ENCODE results near the gene LAGE3. TPM values are rescaled to one million over a fixed set of nuclear protein-coding genes. Genes with fewer than 3 reads are reported as not detected.

LAGE3 gene
- total RNA-seq, 4 donors from 2014 or later = 10.2 to 18.9 (median 12.6) TPM

- Histone ChIP-seq H3K27ac (no peak overlapping the region), H3K9me3 (no peaks in the 10 kb centered on the region), H3K36me3 (no peaks in the 10 kb centered on the region), H3K4me1 (peaks cover 5 to 10% of the 10 kb centered on the region in 2 donors), H3K4me3 (replicated peaks in 1 of 3) (no peak overlapping the region), H3K27me3 (no peaks in the 10 kb centered on the region)
- TF ChIP-seq POLR2A (IDR thresholded peaks at IDR 0.05) = no peak
- TF ChIP-seq, protein P1, sequence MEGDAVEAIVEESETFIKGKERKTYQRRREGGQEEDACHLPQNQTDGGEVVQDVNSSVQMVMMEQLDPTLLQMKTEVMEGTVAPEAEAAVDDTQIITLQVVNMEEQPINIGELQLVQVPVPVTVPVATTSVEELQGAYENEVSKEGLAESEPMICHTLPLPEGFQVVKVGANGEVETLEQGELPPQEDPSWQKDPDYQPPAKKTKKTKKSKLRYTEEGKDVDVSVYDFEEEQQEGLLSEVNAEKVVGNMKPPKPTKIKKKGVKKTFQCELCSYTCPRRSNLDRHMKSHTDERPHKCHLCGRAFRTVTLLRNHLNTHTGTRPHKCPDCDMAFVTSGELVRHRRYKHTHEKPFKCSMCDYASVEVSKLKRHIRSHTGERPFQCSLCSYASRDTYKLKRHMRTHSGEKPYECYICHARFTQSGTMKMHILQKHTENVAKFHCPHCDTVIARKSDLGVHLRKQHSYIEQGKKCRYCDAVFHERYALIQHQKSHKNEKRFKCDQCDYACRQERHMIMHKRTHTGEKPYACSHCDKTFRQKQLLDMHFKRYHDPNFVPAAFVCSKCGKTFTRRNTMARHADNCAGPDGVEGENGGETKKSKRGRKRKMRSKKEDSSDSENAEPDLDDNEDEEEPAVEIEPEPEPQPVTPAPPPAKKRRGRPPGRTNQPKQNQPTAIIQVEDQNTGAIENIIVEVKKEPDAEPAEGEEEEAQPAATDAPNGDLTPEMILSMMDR (IDR thresholded peaks at IDR 0.05) = no peak
- DNase-seq = no peak
- intact Hi-C loops (cut with DNase I) = no loop called here
- 98% methylated on average over 2 of the region's 2 CpGs for WGBS, 2 donors
Observed at GRCh38 chrX:154513716-154514115, 34.6 kb upstream of the LAGE3 start.

DNA sequence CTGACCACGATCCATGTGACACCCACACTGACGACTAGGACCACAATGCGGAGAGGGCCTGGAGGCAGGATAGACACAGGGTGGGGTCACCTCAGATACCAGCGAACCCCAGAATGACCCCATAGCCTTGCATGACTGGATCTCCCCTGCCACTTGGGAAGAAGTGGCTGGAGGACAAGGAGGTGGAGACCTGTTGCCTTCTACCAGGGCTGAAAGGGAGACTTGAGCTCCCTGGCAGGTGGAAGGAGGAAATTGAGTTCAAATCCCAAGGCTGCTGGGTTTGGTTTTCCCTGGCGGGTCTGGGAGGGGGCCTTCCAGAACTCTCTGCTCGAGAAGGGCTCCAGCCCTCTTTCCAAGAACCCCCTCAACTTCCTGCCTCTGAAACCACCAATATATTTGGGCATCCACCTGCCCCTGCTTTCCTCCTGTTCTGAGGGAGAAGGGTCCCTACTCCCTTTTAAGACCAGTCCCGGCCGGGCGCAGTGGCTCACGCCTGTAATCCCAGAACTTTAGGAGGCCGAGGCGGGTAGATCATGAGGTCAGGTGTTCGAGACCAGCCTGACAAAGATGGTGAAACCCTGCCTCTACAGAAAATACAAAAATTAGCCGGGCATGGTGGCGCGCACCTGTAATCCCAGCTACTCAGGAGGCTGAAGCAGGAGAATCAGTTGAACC is 33.9 kb upstream of the LAGE3 start:
- intact Hi-C loops (cut with DNase I) = no loop called here
- Histone ChIP-seq H3K9me3 (no peaks in the 10 kb centered on the region), H3K27ac (no peak overlapping the region), H3K4me3 (replicated peaks in 1 of 3) (no peak overlapping the region), H3K36me3 (no peaks in the 10 kb centered on the region), H3K4me1 (peaks cover 5 to 10% of the 10 kb centered on the region in 2 donors), H3K27me3 (no peaks in the 10 kb centered on the region)
- no peak for TF ChIP-seq POLR2A (IDR thresholded peaks at IDR 0.05)
- TF ChIP-seq, protein P1 (IDR thresholded peaks at IDR 0.05) = no peak
- no peak for DNase-seq
- WGBS, 2 donors = 97% methylated on average over 11 to 15 of the region's 16 CpGs

GRCh38 chrX:154511761-154512160 is 32.7 kb upstream of the LAGE3 start:
- no peak for TF ChIP-seq POLR2A (IDR thresholded peaks at IDR 0.05)
- TF ChIP-seq, protein P1 (IDR thresholded peaks at IDR 0.05) = no peak
- H3K27ac ChIP-seq = no peak overlapping the region
- peaks cover 1 to 5% of the 10 kb centered on the region in 2 donors for H3K4me1 ChIP-seq
- no peaks in the 10 kb centered on the region for H3K27me3 ChIP-seq
- intact Hi-C loops (cut with DNase I) = no loop called here
- H3K4me3 ChIP-seq (replicated peaks in 1 of 3) = no peak overlapping the region
- no peak for DNase-seq
- no peaks in the 10 kb centered on the region for H3K9me3 ChIP-seq
- H3K36me3 ChIP-seq = peaks cover 3 to 6% of the 10 kb centered on the region in 2 donors
- WGBS, 2 donors = 73 to 90% methylated on average over 4 to 5 of the region's 12 CpGs

DNA sequence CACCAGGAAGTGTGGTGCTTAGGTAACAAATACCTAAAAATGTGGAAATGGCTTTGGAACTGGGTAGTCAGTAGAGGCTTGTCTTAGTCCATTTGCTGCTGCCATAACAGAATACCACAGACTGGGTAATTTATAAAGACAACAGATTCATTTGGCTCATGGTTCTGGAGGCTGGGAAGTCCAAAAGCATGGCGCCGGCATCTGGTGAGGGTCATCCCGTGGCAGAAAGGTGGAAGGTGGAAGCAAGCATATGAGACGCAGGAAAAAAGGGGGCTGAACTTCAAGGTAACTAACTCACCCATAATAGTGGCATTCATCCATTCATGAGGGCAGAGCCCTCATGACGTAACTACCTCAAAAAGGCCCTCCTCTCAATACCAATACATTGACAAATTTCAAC is 30.4 kb upstream of the LAGE3 start:
- H3K4me3 ChIP-seq (replicated peaks in 1 of 3) = no peak overlapping the region
- H3K4me1 ChIP-seq = no peaks in the 10 kb centered on the region
- no peaks in the 10 kb centered on the region for H3K9me3 ChIP-seq
- DNase-seq = no peak
- H3K36me3 ChIP-seq = peaks cover 3 to 6% of the 10 kb centered on the region in 2 donors
- 98 to 100% methylated on average over 5 of the region's 5 CpGs for WGBS, 2 donors
- TF ChIP-seq POLR2A (IDR thresholded peaks at IDR 0.05) = no peak
- TF ChIP-seq, protein P1 (IDR thresholded peaks at IDR 0.05) = no peak
- no peaks in the 10 kb centered on the region for H3K27me3 ChIP-seq
- intact Hi-C loops (cut with DNase I) = no loop called here
- H3K27ac ChIP-seq = no peak overlapping the region

DNA sequence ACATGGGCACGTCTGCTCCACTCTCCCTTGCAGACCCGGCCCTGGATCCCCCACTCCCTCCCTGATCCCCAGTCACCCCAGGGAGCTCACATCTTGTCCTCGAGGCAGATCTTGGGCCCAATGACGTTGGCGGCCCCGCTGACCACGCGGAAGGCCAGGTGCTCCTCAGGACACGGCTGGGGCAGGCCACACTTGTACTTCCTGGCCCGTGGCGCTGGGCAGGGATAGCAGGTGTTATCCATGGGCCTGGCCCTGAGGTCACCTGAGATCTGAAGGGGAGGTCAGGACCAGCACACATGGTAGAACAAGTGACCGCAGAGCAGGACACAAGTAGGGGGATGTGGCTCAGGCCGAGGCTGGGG is 29.3 kb upstream of the LAGE3 start:
- WGBS, 2 donors = 100% methylated on average over 1 of the region's 13 CpGs; no CpG with 5 or more reads in 1 of the 2 donors
- intact Hi-C loops (cut with DNase I) = no loop called here
- no peak for DNase-seq
- Histone ChIP-seq H3K4me1 (no peaks in the 10 kb centered on the region), H3K27me3 (no peaks in the 10 kb centered on the region), H3K4me3 (replicated peaks in 1 of 3) (no peak overlapping the region), H3K27ac (no peak overlapping the region), H3K36me3 (peaks cover 3 to 6% of the 10 kb centered on the region in 2 donors), H3K9me3 (no peaks in the 10 kb centered on the region)
- TF ChIP-seq, protein P1 (IDR thresholded peaks at IDR 0.05) = no peak
- TF ChIP-seq POLR2A (IDR thresholded peaks at IDR 0.05) = no peak
